ENCODE data around the gene CNTNAP2. TPM values are rescaled to one million over a fixed set of nuclear protein-coding genes. Genes with fewer than 3 reads are reported as not detected.

The CNTNAP2 gene
- total and polyA plus RNA-seq, 2 donors from 2014 or later, result 0.06 to 0.13 TPM

DNA sequence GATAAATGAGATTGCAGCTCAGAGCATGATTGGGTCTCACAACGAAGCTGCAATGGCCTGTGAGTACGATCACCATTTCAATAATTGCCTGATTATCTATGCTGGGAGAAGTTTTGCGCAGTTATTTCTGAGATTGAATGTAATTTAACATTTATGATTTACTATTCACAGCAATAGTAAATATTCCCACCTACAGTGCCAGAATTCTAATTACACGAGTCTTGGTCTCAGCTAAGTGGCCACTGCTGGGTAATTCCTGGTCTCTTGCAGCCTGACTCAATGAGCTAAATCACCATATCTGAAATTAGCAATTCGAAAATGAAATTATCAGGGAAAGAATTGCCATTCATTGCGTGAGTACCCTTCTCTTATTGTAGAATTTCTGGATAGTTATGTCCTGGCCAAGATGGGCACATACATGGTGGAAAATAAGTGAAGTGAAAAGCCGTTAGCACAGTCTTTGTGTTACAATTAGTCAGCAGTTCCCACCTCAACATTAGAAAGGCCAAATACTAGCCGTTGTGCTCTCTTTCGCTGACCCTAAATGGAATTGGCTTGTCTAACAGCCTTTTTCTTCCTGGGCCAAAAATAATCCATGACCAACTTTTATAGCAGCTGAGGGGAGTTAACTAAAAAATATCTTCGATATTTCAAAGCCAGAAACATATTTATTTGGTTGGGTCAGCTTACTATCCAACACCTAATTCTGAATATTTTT, 1793.0 kb downstream of the CNTNAP2 start:
- Histone ChIP-seq H3K9ac (ENCODE audit: low read length in 3 of 3) (no peak overlapping the region), H3K9me3 (ENCODE audit: control insufficient read depth in 2 of 3, insufficient read depth in 1 of 3, low read length in 3 of 3) (no peaks in the 10 kb centered on the region), H3K4me1 (ENCODE audit: control insufficient read depth in 2 of 3, insufficient read depth in 2 of 3, low read depth in 1 of 3, low read length in 3 of 3) (no peaks in the 10 kb centered on the region), H3K27me3 (ENCODE audit: control insufficient read depth, insufficient read depth, low read length) (no peaks in the 10 kb centered on the region), H3K27ac (ENCODE audit: low read depth in 2 of 2, low read length in 2 of 2) (no peak overlapping the region), H3K4me3 (ENCODE audit: low read length in 3 of 3) (no peak overlapping the region), H3K36me3 (ENCODE audit: control insufficient read depth in 2 of 3, insufficient read depth in 3 of 3, low read length in 3 of 3) (no peaks in the 10 kb centered on the region)
- intact Hi-C loops (cut with DNase I), result no loop called here
- no peak for DNase-seq
- FAIRE-seq, result no peak
- TF ChIP-seq, protein P1, sequence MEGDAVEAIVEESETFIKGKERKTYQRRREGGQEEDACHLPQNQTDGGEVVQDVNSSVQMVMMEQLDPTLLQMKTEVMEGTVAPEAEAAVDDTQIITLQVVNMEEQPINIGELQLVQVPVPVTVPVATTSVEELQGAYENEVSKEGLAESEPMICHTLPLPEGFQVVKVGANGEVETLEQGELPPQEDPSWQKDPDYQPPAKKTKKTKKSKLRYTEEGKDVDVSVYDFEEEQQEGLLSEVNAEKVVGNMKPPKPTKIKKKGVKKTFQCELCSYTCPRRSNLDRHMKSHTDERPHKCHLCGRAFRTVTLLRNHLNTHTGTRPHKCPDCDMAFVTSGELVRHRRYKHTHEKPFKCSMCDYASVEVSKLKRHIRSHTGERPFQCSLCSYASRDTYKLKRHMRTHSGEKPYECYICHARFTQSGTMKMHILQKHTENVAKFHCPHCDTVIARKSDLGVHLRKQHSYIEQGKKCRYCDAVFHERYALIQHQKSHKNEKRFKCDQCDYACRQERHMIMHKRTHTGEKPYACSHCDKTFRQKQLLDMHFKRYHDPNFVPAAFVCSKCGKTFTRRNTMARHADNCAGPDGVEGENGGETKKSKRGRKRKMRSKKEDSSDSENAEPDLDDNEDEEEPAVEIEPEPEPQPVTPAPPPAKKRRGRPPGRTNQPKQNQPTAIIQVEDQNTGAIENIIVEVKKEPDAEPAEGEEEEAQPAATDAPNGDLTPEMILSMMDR (IDR thresholded peaks at IDR 0.05; ENCODE audit: borderline replicate concordance, extremely low read depth, insufficient read depth), result no peak

DNA sequence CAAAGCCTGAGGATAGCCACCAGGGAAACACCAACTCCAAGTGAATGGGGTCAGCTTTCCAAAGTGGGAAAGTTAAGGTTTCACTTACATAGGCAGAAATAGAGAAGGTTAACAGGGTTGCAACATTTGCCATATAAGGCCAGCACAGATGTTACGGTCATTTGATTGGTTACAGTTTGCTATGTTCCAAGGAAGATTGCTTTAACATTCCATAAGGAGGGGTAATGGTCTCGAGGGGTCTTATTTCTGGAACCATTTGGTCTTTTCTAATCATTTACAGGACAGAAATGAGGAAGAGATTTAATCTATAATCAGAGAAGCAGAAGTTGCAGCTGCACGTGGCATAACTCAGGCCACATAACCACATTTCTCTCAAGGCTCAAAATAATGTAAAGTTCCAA, 1794.6 kb downstream of the CNTNAP2 start:
- peak in 2 of 5 donors; percentile 71 to 72 for DNase-seq
- Histone ChIP-seq H3K4me3 (ENCODE audit: low read length in 3 of 3) (no peak overlapping the region), H3K27ac (ENCODE audit: low read depth in 2 of 2, low read length in 2 of 2) (no peak overlapping the region), H3K4me1 (ENCODE audit: control insufficient read depth in 2 of 3, insufficient read depth in 2 of 3, low read depth in 1 of 3, low read length in 3 of 3) (no peaks in the 10 kb centered on the region), H3K9ac (ENCODE audit: low read length in 3 of 3) (no peak overlapping the region), H3K9me3 (ENCODE audit: control insufficient read depth in 2 of 3, insufficient read depth in 1 of 3, low read length in 3 of 3) (no peaks in the 10 kb centered on the region), H3K27me3 (ENCODE audit: control insufficient read depth, insufficient read depth, low read length) (no peaks in the 10 kb centered on the region), H3K36me3 (ENCODE audit: control insufficient read depth in 2 of 3, insufficient read depth in 3 of 3, low read length in 3 of 3) (no peaks in the 10 kb centered on the region)
- TF ChIP-seq, protein P1 (IDR thresholded peaks at IDR 0.05; ENCODE audit: borderline replicate concordance, extremely low read depth, insufficient read depth), result no peak
- intact Hi-C loops (cut with DNase I), result no loop called here
- no peak for FAIRE-seq

DNA sequence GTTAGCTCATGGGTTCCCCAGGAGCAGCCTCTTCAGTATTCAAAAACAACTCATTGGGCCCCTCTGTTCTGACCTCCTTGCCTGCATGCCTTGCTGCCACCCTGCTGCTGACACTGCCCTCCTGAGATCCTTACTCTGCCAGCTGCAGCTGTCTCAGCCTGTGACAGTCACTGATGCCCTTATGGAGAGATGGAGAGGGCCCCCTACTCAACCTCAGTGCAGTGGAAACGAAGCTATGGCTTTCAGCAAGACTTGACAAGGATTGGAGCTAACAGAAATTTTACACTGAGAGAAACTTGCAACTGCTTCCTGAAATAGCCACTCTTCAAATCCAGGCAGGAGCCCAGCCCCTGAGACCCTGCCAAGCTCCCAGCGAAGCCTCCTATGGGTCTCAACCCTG, 1795.7 kb downstream of the CNTNAP2 start:
- H3K4me1 ChIP-seq (ENCODE audit: control insufficient read depth in 2 of 3, insufficient read depth in 2 of 3, low read depth in 1 of 3, low read length in 3 of 3), result no peaks in the 10 kb centered on the region
- intact Hi-C loops (cut with DNase I), result no loop called here
- FAIRE-seq (no peak), DNase-seq (no peak)
- no peak overlapping the region for H3K4me3 ChIP-seq (ENCODE audit: low read length in 3 of 3)
- H3K36me3 ChIP-seq (ENCODE audit: control insufficient read depth in 2 of 3, insufficient read depth in 3 of 3, low read length in 3 of 3), result no peaks in the 10 kb centered on the region
- H3K27ac ChIP-seq (ENCODE audit: low read depth in 2 of 2, low read length in 2 of 2), result no peak overlapping the region
- no peaks in the 10 kb centered on the region for H3K27me3 ChIP-seq (ENCODE audit: control insufficient read depth, insufficient read depth, low read length)
- no peak overlapping the region for H3K9ac ChIP-seq (ENCODE audit: low read length in 3 of 3)
- TF ChIP-seq, protein P1 (IDR thresholded peaks at IDR 0.05; ENCODE audit: borderline replicate concordance, extremely low read depth, insufficient read depth), result no peak
- no peaks in the 10 kb centered on the region for H3K9me3 ChIP-seq (ENCODE audit: control insufficient read depth in 2 of 3, insufficient read depth in 1 of 3, low read length in 3 of 3)
